ENCODE data around the gene TMEM207. TPM values are rescaled to one million over a fixed set of nuclear protein-coding genes. Genes with fewer than 3 reads are reported as not detected.

TMEM207 gene
- not detected for total RNA-seq

GRCh38 chr3:190449801-190450200 lies at the start of gene TMEM207:
TMEM207 (minus strand) TSS chr3:190449901; CDS start chr3:190449809, 92 bp downstream.
- no peaks in the 10 kb centered on the region for H3K27me3 Mint-ChIP-seq
- no peak within 1 kb of the TSS for H3K4me3 Mint-ChIP-seq
- H3K9me3 Mint-ChIP-seq (ENCODE audit: low read depth): no peaks in the 10 kb centered on the region
- peaks cover 4% of the 10 kb centered on the region for H3K4me1 Mint-ChIP-seq
- ATAC-seq (no peak), DNase-seq (no peak)
- no peak within 1 kb of the TSS for H3K27ac Mint-ChIP-seq
- CTCF ChIA-PET: no interaction called here
- H3K36me3 Mint-ChIP-seq: no peaks in the 10 kb centered on the region

GRCh38 chr3:190499122-190499521 lies 49.4 kb upstream of the TMEM207 start:
- H3K27me3 Mint-ChIP-seq: peaks cover 50% of the 10 kb centered on the region
- no peak for DNase-seq
- CTCF ChIA-PET: no interaction called here
- H3K9me3 Mint-ChIP-seq (ENCODE audit: low read depth): no peaks in the 10 kb centered on the region
- H3K27ac Mint-ChIP-seq: no peak overlapping the region
- no peak overlapping the region for H3K4me3 Mint-ChIP-seq
- no peaks in the 10 kb centered on the region for H3K4me1 Mint-ChIP-seq
- H3K36me3 Mint-ChIP-seq: no peaks in the 10 kb centered on the region
- no peak for ATAC-seq

DNA sequence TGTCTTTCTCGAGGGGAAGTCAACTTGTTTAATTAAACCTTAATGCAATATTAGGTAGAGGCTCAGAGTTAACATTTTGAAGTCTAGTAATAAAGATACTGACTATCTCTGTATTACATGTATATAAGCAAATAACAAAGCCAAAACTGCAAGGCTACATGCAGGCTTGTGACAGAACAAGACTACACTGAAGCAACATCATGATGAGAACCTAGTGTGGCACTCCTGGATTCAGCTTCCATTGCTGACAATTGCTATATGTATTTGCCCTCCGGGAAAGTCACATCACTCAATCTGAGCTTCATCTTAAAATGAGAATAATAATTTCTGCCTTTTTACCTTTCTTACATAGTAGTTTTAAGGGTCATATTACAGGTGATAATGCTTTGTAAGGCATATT lies 48.6 kb upstream of the TMEM207 start:
- no peak overlapping the region for H3K27ac Mint-ChIP-seq
- DNase-seq: no peak
- CTCF ChIA-PET: no interaction called here
- no peaks in the 10 kb centered on the region for H3K36me3 Mint-ChIP-seq
- no peaks in the 10 kb centered on the region for H3K4me1 Mint-ChIP-seq
- H3K27me3 Mint-ChIP-seq: peaks cover 54% of the 10 kb centered on the region
- H3K4me3 Mint-ChIP-seq: no peak overlapping the region
- ATAC-seq: no peak
- no peaks in the 10 kb centered on the region for H3K9me3 Mint-ChIP-seq (ENCODE audit: low read depth)

GRCh38 chr3:190497811-190498210 lies 48.1 kb upstream of the TMEM207 start:
- Mint-ChIP-seq H3K36me3 (no peaks in the 10 kb centered on the region), H3K4me3 (no peak overlapping the region), H3K4me1 (no peaks in the 10 kb centered on the region), H3K9me3 (ENCODE audit: low read depth) (no peaks in the 10 kb centered on the region), H3K27me3 (peaks cover 59% of the 10 kb centered on the region), H3K27ac (no peak overlapping the region)
- CTCF ChIA-PET: no interaction called here
- ATAC-seq: no peak
- no peak for DNase-seq

GRCh38 chr3:190496859-190497258 lies 47.2 kb upstream of the TMEM207 start:
- peaks cover 68% of the 10 kb centered on the region for H3K27me3 Mint-ChIP-seq
- H3K27ac Mint-ChIP-seq: no peak overlapping the region
- peaks cover 6% of the 10 kb centered on the region for H3K4me1 Mint-ChIP-seq
- ATAC-seq (no peak), DNase-seq (no peak)
- no peaks in the 10 kb centered on the region for H3K36me3 Mint-ChIP-seq
- CTCF ChIA-PET: no interaction called here
- H3K9me3 Mint-ChIP-seq (ENCODE audit: low read depth): no peaks in the 10 kb centered on the region
- H3K4me3 Mint-ChIP-seq: no peak overlapping the region

GRCh38 chr3:190495796-190496195 lies 46.1 kb upstream of the TMEM207 start:
- Mint-ChIP-seq H3K36me3 (no peaks in the 10 kb centered on the region), H3K4me3 (no peak overlapping the region), H3K9me3 (ENCODE audit: low read depth) (no peaks in the 10 kb centered on the region), H3K27ac (no peak overlapping the region), H3K4me1 (peaks cover 14% of the 10 kb centered on the region), H3K27me3 (peaks cover 71% of the 10 kb centered on the region)
- CTCF ChIA-PET: no interaction called here
- DNase-seq (no peak), ATAC-seq (no peak)

- Mint-ChIP-seq H3K9me3 (ENCODE audit: low read depth) (no peaks in the 10 kb centered on the region), H3K4me1 (peaks cover 14% of the 10 kb centered on the region), H3K27me3 (peaks cover 72% of the 10 kb centered on the region), H3K27ac (no peak overlapping the region), H3K4me3 (no peak overlapping the region), H3K36me3 (no peaks in the 10 kb centered on the region)
- CTCF ChIA-PET: no interaction called here
- DNase-seq (no peak), ATAC-seq (no peak)
These were observed 45.7 kb upstream of the TMEM207 start for GRCh38 chr3:190495354-190495753.

DNA sequence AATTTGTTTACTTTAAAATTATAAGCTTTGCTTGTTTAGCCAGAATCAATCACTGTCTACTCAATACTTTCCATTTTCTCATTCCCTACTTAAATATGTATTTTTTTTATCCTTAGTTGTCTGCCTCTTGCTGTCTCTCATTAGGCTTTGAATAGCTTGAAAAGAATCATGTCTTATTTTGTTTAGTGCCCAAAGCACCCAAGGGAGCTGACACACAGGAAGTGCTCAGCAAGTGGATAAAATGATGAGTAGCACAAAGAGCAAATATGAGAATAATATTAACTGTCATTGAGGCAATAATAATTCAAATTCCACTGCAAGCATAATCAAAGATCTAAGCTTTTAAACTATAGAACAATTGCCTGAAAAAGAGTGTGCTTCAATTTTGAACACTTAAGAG lies 45.2 kb upstream of the TMEM207 start:
- CTCF ChIA-PET: no interaction called here
- peaks cover 74% of the 10 kb centered on the region for H3K27me3 Mint-ChIP-seq
- no peak overlapping the region for H3K4me3 Mint-ChIP-seq
- H3K9me3 Mint-ChIP-seq (ENCODE audit: low read depth): no peaks in the 10 kb centered on the region
- H3K27ac Mint-ChIP-seq: no peak overlapping the region
- DNase-seq (no peak), ATAC-seq (no peak)
- H3K4me1 Mint-ChIP-seq: peaks cover 14% of the 10 kb centered on the region
- no peaks in the 10 kb centered on the region for H3K36me3 Mint-ChIP-seq

GRCh38 chr3:190492966-190493365 lies 43.3 kb upstream of the TMEM207 start:
- no peaks in the 10 kb centered on the region for H3K9me3 Mint-ChIP-seq (ENCODE audit: low read depth)
- DNase-seq (no peak), ATAC-seq (no peak)
- CTCF ChIA-PET: no interaction called here
- peaks cover 77% of the 10 kb centered on the region for H3K27me3 Mint-ChIP-seq
- no peaks in the 10 kb centered on the region for H3K36me3 Mint-ChIP-seq
- H3K4me3 Mint-ChIP-seq: no peak overlapping the region
- peaks cover 14% of the 10 kb centered on the region for H3K4me1 Mint-ChIP-seq
- H3K27ac Mint-ChIP-seq: no peak overlapping the region

DNA sequence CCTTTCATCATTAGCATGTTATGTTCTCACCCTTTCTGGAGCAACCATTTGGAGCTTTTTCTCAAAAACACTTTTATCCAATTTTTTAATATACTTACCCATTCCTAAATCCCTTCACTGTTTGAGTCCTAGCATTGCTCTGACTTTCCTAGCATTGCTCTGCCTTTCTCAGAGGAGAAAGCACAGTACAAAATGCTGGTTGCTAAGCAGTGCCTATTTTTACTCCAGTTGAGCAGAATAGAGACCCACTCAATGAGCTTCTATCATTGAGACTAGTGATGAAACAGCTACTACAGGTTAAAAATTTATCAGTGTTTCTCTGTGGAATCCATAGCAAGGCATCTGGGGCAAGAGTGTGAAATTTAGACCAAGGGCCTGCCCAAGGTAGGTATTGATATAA lies 42.4 kb upstream of the TMEM207 start:
- H3K27ac Mint-ChIP-seq: no peak overlapping the region
- H3K4me1 Mint-ChIP-seq: peaks cover 14% of the 10 kb centered on the region
- H3K9me3 Mint-ChIP-seq (ENCODE audit: low read depth): no peaks in the 10 kb centered on the region
- peaks cover 78% of the 10 kb centered on the region for H3K27me3 Mint-ChIP-seq
- no peak for DNase-seq
- no peak overlapping the region for H3K4me3 Mint-ChIP-seq
- H3K36me3 Mint-ChIP-seq: no peaks in the 10 kb centered on the region
- ATAC-seq: no peak
- CTCF ChIA-PET: no interaction called here

DNA sequence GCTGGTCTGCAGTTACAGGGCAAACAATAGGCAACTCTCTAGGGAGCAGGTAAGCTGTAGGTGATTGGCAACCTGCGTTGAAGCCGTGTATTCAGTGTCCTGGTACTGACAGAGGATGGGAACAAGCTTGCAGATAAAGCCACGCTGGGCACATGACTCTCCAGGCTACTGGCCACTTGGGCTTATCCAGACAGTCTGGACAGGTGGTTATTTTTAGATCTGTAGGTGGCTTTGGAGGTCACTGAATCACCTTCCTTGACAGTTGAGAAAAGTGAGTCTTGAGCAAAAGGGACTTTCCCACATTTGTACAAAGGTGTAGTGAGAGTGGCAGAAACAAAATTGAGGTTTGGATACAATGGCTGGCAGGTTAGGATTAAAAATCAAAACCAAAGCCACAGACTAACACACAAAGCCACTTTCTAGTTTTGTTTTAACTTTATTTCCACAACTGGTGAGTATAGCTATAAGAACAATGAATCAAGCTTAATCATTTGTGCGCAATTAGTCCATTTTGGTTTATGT lies 41.9 kb upstream of the TMEM207 start:
- H3K27me3 Mint-ChIP-seq: peaks cover 74% of the 10 kb centered on the region
- DNase-seq (no peak), ATAC-seq (peak; percentile 23)
- CTCF ChIA-PET: no interaction called here
- H3K36me3 Mint-ChIP-seq: no peaks in the 10 kb centered on the region
- peaks cover 14% of the 10 kb centered on the region for H3K4me1 Mint-ChIP-seq
- H3K9me3 Mint-ChIP-seq (ENCODE audit: low read depth): no peaks in the 10 kb centered on the region
- H3K4me3 Mint-ChIP-seq: no peak overlapping the region
- no peak overlapping the region for H3K27ac Mint-ChIP-seq

DNA sequence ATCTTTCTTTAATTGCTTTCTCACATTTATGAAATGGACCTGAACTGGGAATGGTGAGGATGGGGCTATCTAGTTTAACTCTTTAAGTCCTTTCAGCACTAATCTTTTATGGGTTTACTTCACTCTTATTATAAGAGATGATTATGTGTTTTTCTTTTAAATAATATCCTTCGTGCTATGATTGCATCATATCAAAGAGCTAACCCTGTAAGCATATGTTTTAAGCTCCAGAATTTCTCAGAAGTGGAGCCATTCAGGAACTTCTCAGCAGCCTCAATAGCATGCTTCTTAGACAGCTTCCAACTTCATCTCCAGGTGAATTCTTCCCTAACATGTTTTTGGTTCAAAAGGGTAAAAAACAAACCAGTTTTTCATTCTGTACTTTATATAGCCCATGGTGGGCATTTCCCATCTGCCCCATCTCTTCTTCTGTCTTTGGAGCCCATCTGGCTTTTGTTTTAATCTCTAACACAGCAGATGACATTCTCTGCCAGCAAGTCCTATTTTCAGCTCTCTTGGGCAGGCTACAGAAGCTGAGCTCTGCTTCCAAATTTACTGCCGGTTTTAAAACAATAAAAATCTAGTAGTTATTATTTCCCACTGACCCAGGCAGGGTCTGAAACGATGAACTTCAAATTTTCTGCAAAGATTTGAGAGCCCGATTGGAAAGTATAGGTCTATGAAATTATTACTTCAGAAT lies 37.4 kb upstream of the TMEM207 start:
- DNase-seq: no peak
- no peak overlapping the region for H3K4me3 Mint-ChIP-seq
- H3K9me3 Mint-ChIP-seq (ENCODE audit: low read depth): no peaks in the 10 kb centered on the region
- no peak for ATAC-seq
- H3K4me1 Mint-ChIP-seq: peaks cover 9% of the 10 kb centered on the region
- H3K36me3 Mint-ChIP-seq: no peaks in the 10 kb centered on the region
- CTCF ChIA-PET: interaction anchor here (0.6 kb wide), 1 partner anchor 20 kb away, joined by 3 read pairs; no protein-coding TSS in a partner anchor
- H3K27ac Mint-ChIP-seq: no peak overlapping the region
- H3K27me3 Mint-ChIP-seq: peaks cover 62% of the 10 kb centered on the region

GRCh38 chr3:190486533-190486864 lies 36.8 kb upstream of the TMEM207 start:
- H3K27me3 Mint-ChIP-seq: peaks cover 60% of the 10 kb centered on the region
- no peak overlapping the region for H3K4me3 Mint-ChIP-seq
- H3K4me1 Mint-ChIP-seq: peaks cover 4% of the 10 kb centered on the region
- DNase-seq (no peak), ATAC-seq (no peak)
- no peaks in the 10 kb centered on the region for H3K9me3 Mint-ChIP-seq (ENCODE audit: low read depth)
- no peaks in the 10 kb centered on the region for H3K36me3 Mint-ChIP-seq
- no peak overlapping the region for H3K27ac Mint-ChIP-seq
- CTCF ChIA-PET: no interaction called here

GRCh38 chr3:190485830-190486532 lies 36.3 kb upstream of the TMEM207 start:
- ATAC-seq (no peak), DNase-seq (no peak)
- H3K9me3 Mint-ChIP-seq (ENCODE audit: low read depth): no peaks in the 10 kb centered on the region
- no peak overlapping the region for H3K27ac Mint-ChIP-seq
- CTCF ChIA-PET: no interaction called here
- no peaks in the 10 kb centered on the region for H3K4me1 Mint-ChIP-seq
- H3K36me3 Mint-ChIP-seq: no peaks in the 10 kb centered on the region
- peaks cover 55% of the 10 kb centered on the region for H3K27me3 Mint-ChIP-seq
- no peak overlapping the region for H3K4me3 Mint-ChIP-seq

All from activated CD8-positive, alpha-beta memory T cell treated with anti-CD3 and anti-CD28 coated beads, Interleukin-2, amount 10 ng/mL, durations not matched to agents 7 days and 5 days (primary cell).